ENCODE measurements around the gene RPL18A. TPM values are rescaled to one million over a fixed set of nuclear protein-coding genes. Genes with fewer than 3 reads are reported as not detected.

Gene RPL18A
- total and polyA plus RNA-seq, 2 donors from 2014 or later: 1,282 to 1,707 TPM

DNA sequence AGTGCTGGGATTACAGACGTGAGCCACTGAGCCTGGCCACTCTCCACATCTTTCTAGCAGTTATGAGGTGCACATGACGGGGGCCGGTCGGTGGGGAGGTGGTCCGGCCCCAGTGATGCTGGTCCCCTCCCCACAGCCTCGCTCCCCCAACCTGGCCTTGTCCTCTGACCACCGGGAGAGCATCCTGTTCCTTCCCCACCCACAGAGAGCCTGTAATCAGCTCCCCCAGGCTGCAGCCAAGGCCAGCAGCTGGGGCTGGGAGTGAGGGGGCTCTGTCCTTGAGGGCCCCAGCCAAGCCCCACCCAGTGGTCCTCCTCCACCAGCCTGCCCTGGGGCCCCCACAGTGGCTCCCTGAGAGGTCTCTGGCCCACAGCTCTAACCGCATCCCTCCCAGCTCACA is 35.4 kb upstream of the RPL18A start:
- no peaks in the 10 kb centered on the region for H3K4me1 ChIP-seq (ENCODE audit: control insufficient read depth in 2 of 3, insufficient read depth in 2 of 3, low read depth in 1 of 3, low read length in 3 of 3)
- DNase-seq (no peak), FAIRE-seq (no peak)
- no peak overlapping the region for H3K9ac ChIP-seq (ENCODE audit: low read length in 3 of 3)
- no peaks in the 10 kb centered on the region for H3K36me3 ChIP-seq (ENCODE audit: control insufficient read depth in 2 of 3, insufficient read depth in 3 of 3, low read length in 3 of 3)
- no peaks in the 10 kb centered on the region for H3K9me3 ChIP-seq (ENCODE audit: control insufficient read depth in 2 of 3, insufficient read depth in 1 of 3, low read length in 3 of 3)
- TF ChIP-seq, protein P1, sequence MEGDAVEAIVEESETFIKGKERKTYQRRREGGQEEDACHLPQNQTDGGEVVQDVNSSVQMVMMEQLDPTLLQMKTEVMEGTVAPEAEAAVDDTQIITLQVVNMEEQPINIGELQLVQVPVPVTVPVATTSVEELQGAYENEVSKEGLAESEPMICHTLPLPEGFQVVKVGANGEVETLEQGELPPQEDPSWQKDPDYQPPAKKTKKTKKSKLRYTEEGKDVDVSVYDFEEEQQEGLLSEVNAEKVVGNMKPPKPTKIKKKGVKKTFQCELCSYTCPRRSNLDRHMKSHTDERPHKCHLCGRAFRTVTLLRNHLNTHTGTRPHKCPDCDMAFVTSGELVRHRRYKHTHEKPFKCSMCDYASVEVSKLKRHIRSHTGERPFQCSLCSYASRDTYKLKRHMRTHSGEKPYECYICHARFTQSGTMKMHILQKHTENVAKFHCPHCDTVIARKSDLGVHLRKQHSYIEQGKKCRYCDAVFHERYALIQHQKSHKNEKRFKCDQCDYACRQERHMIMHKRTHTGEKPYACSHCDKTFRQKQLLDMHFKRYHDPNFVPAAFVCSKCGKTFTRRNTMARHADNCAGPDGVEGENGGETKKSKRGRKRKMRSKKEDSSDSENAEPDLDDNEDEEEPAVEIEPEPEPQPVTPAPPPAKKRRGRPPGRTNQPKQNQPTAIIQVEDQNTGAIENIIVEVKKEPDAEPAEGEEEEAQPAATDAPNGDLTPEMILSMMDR (IDR thresholded peaks at IDR 0.05; ENCODE audit: borderline replicate concordance, extremely low read depth, insufficient read depth): no peak
- H3K27me3 ChIP-seq (ENCODE audit: control insufficient read depth, insufficient read depth, low read length): no peaks in the 10 kb centered on the region
- no peak overlapping the region for H3K27ac ChIP-seq (ENCODE audit: low read depth in 2 of 2, low read length in 2 of 2)
- no peak overlapping the region for H3K4me3 ChIP-seq (ENCODE audit: low read length in 3 of 3)
- intact Hi-C loops (cut with DNase I): no loop called here

DNA sequence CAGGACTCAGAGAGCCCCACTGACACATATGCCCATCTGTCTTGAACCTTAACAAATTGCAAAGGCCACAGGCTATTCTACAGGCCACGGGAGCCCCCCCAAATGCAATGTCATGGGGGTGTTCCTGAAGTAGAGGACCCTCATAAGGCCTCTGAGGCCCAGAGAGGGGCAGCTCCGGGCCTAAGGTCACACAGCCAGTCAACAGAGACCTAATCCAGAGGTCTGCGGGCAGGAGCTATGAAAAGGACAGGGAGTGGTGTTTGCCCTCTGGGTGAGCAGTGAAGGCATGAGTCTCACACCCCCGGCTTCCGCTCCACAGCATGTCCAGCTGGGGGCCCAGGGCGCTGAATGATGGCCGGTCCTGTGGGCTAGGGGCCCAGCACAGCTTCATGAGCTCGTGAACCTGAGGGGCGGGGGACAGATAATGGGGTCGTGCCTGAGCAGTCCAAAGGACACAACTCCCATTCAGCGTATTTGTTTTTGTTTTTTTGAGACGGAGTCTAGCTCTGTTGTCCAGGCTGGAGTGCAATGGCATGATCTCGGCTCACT is 33.1 kb upstream of the RPL18A start:
- TF ChIP-seq, protein P1 (IDR thresholded peaks at IDR 0.05; ENCODE audit: borderline replicate concordance, extremely low read depth, insufficient read depth): no peak
- intact Hi-C loops (cut with DNase I): no loop called here
- no peak overlapping the region for H3K9ac ChIP-seq (ENCODE audit: low read length in 3 of 3)
- H3K27ac ChIP-seq (ENCODE audit: low read depth in 2 of 2, low read length in 2 of 2): no peak overlapping the region
- H3K4me3 ChIP-seq (ENCODE audit: low read length in 3 of 3): no peak overlapping the region
- H3K4me1 ChIP-seq (ENCODE audit: control insufficient read depth in 2 of 3, insufficient read depth in 2 of 3, low read depth in 1 of 3, low read length in 3 of 3): no peaks in the 10 kb centered on the region
- H3K36me3 ChIP-seq (ENCODE audit: control insufficient read depth in 2 of 3, insufficient read depth in 3 of 3, low read length in 3 of 3): no peaks in the 10 kb centered on the region
- no peak for DNase-seq
- no peaks in the 10 kb centered on the region for H3K9me3 ChIP-seq (ENCODE audit: control insufficient read depth in 2 of 3, insufficient read depth in 1 of 3, low read length in 3 of 3)
- H3K27me3 ChIP-seq (ENCODE audit: control insufficient read depth, insufficient read depth, low read length): no peaks in the 10 kb centered on the region
- FAIRE-seq: no peak

DNA sequence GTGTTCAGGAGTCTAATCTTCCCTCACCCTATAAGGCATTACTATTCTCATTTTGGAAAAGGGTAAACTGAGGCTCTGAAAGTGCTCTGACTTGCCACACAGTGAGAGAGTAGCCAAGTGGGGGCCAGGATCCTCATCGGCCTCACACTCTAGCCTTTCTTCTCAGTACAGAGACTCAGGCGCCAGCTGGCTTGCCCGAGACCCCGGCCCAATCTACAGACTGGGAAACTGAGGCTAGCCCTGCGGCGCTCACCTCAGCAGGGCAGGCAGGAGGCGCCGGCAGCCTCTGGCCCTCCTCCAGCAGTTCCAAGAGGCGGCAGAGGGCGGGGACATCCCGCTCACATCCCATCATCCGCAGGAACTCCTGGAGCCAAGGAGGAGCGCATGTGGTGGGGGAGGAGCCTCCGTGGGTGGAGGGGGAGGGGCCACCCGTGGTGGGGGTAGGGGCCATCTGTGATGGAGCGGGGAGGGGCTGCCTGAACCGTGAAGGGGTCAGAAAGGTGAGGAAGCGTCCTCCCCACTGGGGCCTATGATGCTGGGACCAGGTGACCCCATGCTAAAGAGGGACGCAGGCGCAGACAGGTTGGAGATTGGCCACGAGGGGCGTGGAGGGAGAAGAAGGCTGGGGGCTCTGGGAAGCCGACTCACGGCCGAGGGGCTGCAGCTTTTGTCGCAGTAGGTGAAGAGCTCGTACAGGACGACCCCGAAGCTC is 29.7 kb upstream of the RPL18A start:
- H3K9ac ChIP-seq (ENCODE audit: low read length in 3 of 3): no peak overlapping the region
- intact Hi-C loops (cut with DNase I): no loop called here
- DNase-seq (peak; percentile 60 to 89 (median 70)), FAIRE-seq (no peak)
- H3K4me1 ChIP-seq (ENCODE audit: control insufficient read depth in 2 of 3, insufficient read depth in 2 of 3, low read depth in 1 of 3, low read length in 3 of 3): no peaks in the 10 kb centered on the region
- H3K36me3 ChIP-seq (ENCODE audit: control insufficient read depth in 2 of 3, insufficient read depth in 3 of 3, low read length in 3 of 3): no peaks in the 10 kb centered on the region
- peak overlapping the region in 1 of 3 donors; percentile 49 for H3K4me3 ChIP-seq (ENCODE audit: low read length in 3 of 3)
- H3K27me3 ChIP-seq (ENCODE audit: control insufficient read depth, insufficient read depth, low read length): no peaks in the 10 kb centered on the region
- H3K27ac ChIP-seq (ENCODE audit: low read depth in 2 of 2, low read length in 2 of 2): peak overlapping the region in 1 of 2 donors; percentile 28
- TF ChIP-seq, protein P1 (IDR thresholded peaks at IDR 0.05; ENCODE audit: borderline replicate concordance, extremely low read depth, insufficient read depth): no peak
- H3K9me3 ChIP-seq (ENCODE audit: control insufficient read depth in 2 of 3, insufficient read depth in 1 of 3, low read length in 3 of 3): no peaks in the 10 kb centered on the region

Data from kidney (tissue), 14 donors.